HepG2 (cell line): ENCODE data around the gene RGS7.

ENCODE experiments used
- ATF1 ChIP-seq: IDR thresholded peaks from 2 replicates; pipeline ENCODE4 v1.6.1; 2016; ENCODE audit warnings: mild to moderate bottlenecking, control low read depth
- ELF4 ChIP-seq: sonication (generic); formaldehyde crosslinking; IDR thresholded peaks from 2 replicates; pipeline ENCODE4 v1.5.0; 2020; ENCODE audit warnings: missing genetic modification reagents, mild to moderate bottlenecking, moderate library complexity, borderline replicate concordance
- GLI4 ChIP-seq: sonication (generic); formaldehyde crosslinking; IDR thresholded peaks from 2 replicates; pipeline ENCODE4 v1.5.1; 2020; ENCODE audit warnings: missing genetic modification reagents, mild to moderate bottlenecking, moderate library complexity, borderline replicate concordance
- ZNF350 ChIP-seq: sonication (generic); formaldehyde crosslinking; IDR thresholded peaks from 2 replicates; pipeline ENCODE4 v1.4.0; 2020; ENCODE audit warnings: mild to moderate bottlenecking, low read depth, missing genetic modification reagents, borderline replicate concordance
- ZNF570 ChIP-seq: sonication (generic); formaldehyde crosslinking; IDR thresholded peaks from 2 replicates; pipeline ENCODE4 v1.4.0; 2020; ENCODE audit warnings: mild to moderate bottlenecking, missing genetic modification reagents, borderline replicate concordance
- ZNF841 ChIP-seq: sonication (generic); formaldehyde crosslinking; IDR thresholded peaks from 2 replicates; pipeline ENCODE4 v1.8.1; 2023; ENCODE audit warnings: missing genetic modification reagents, borderline replicate concordance
- TF ChIP-seq, protein P1 (sequence below): sonication (generic); formaldehyde crosslinking; IDR thresholded peaks from 2 replicates; pipeline ENCODE4 v1.5.0; 2020; ENCODE audit warnings: mild to moderate bottlenecking, missing genetic modification reagents, moderate library complexity
- TF ChIP-seq, protein P2 (sequence below): sonication (generic); formaldehyde crosslinking; IDR thresholded peaks from 2 replicates; pipeline ENCODE4 v1.5.0; 2020; ENCODE audit warnings: missing genetic modification reagents

DNA sequence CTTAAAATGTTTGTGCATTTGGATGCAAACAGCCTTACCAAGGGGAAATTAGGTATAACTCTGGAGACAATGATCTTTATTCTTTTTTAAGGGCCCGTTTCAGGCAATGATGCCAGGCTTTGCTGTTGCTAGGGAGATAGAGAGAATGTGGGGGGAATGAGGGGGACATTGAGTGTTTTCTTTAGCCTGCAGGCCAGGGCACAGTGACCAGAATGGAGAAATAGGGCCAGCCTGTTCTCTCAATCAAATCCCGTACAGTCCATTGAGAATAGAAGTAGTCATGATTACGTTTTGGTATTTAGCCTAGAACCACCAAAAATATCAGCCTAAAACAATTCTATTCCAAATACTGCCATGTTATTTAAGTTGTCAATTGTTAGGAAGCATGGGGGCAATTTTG is 49.0 kb downstream of the RGS7 start:
- TF ChIP-seq ATF1 (CRISPR knock-in tag), result no peak
- no peak for TF ChIP-seq ZNF841 (CRISPR knock-in tag)
- no peak for TF ChIP-seq ELF4 (CRISPR knock-in tag)
- no peak for TF ChIP-seq GLI4 (CRISPR knock-in tag)
- TF ChIP-seq, protein P1, sequence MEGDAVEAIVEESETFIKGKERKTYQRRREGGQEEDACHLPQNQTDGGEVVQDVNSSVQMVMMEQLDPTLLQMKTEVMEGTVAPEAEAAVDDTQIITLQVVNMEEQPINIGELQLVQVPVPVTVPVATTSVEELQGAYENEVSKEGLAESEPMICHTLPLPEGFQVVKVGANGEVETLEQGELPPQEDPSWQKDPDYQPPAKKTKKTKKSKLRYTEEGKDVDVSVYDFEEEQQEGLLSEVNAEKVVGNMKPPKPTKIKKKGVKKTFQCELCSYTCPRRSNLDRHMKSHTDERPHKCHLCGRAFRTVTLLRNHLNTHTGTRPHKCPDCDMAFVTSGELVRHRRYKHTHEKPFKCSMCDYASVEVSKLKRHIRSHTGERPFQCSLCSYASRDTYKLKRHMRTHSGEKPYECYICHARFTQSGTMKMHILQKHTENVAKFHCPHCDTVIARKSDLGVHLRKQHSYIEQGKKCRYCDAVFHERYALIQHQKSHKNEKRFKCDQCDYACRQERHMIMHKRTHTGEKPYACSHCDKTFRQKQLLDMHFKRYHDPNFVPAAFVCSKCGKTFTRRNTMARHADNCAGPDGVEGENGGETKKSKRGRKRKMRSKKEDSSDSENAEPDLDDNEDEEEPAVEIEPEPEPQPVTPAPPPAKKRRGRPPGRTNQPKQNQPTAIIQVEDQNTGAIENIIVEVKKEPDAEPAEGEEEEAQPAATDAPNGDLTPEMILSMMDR (CRISPR knock-in tag), result no peak
- TF ChIP-seq, protein P2, sequence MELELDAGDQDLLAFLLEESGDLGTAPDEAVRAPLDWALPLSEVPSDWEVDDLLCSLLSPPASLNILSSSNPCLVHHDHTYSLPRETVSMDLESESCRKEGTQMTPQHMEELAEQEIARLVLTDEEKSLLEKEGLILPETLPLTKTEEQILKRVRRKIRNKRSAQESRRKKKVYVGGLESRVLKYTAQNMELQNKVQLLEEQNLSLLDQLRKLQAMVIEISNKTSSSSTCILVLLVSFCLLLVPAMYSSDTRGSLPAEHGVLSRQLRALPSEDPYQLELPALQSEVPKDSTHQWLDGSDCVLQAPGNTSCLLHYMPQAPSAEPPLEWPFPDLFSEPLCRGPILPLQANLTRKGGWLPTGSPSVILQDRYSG, result no peak
- no peak for TF ChIP-seq ZNF350 (CRISPR knock-in tag)
- no peak for TF ChIP-seq ZNF570 (CRISPR knock-in tag)
